T-helper 1 cell (primary cell): Measurements from ENCODE around the gene DMD.

Experiments
- DNase-seq, 5 donors: peaks; one replicate each; pipeline ENCODE4 v3.0.0-alpha.2; 2012 to 2020

The DMD gene

GRCh38 chrX:32185160-32185559 is 1026.2 kb downstream of the DMD start:
- DNase-seq, result no peak

GRCh38 chrX:32183066-32183465 is 1028.3 kb downstream of the DMD start:
- DNase-seq, result no peak

- no peak for DNase-seq
These were observed 1034.8 kb downstream of the DMD start for GRCh38 chrX:32176510-32176909.

- DNase-seq, result no peak
These were observed 1040.9 kb downstream of the DMD start for GRCh38 chrX:32170481-32170880.

GRCh38 chrX:32155044-32155638 is 1056.2 kb downstream of the DMD start:
- DNase-seq, result no peak

- no peak for DNase-seq
These were observed 1057.8 kb downstream of the DMD start for GRCh38 chrX:32153585-32153984.

GRCh38 chrX:32150141-32150540 is 1061.2 kb downstream of the DMD start:
- DNase-seq, result no peak

GRCh38 chrX:32141841-32142240 is 1069.5 kb downstream of the DMD start:
- DNase-seq, result no peak

- no peak for DNase-seq
These were observed 1071.9 kb downstream of the DMD start for GRCh38 chrX:32139476-32139875.

- DNase-seq, result no peak
These were observed 1073.8 kb downstream of the DMD start for GRCh38 chrX:32137525-32137924.

- DNase-seq, result no peak
These were observed 1084.4 kb downstream of the DMD start for GRCh38 chrX:32126997-32127396.

GRCh38 chrX:32118832-32119231 is 1092.5 kb downstream of the DMD start:
- DNase-seq, result no peak

GRCh38 chrX:32116047-32116446 is 1095.3 kb downstream of the DMD start:
- DNase-seq, result no peak

GRCh38 chrX:32087663-32088062 is 1123.7 kb downstream of the DMD start:
- DNase-seq, result no peak

GRCh38 chrX:32084757-32085156 is 1126.6 kb downstream of the DMD start:
- no peak for DNase-seq

GRCh38 chrX:32048285-32048684 is 1163.1 kb downstream of the DMD start:
- DNase-seq, result no peak

GRCh38 chrX:32045149-32045548 is 1166.2 kb downstream of the DMD start:
- DNase-seq, result no peak

GRCh38 chrX:32041181-32041580 is 1170.2 kb downstream of the DMD start:
- DNase-seq, result no peak

- DNase-seq, result no peak
These were observed 1184.6 kb downstream of the DMD start for GRCh38 chrX:32026772-32027171.

- no peak for DNase-seq
These were observed 1187.3 kb downstream of the DMD start for GRCh38 chrX:32024072-32024471.

GRCh38 chrX:32016195-32016594 is 1195.2 kb downstream of the DMD start:
- no peak for DNase-seq

GRCh38 chrX:32010948-32011347 is 1200.4 kb downstream of the DMD start:
- DNase-seq, result no peak

GRCh38 chrX:32010212-32010611 is 1201.1 kb downstream of the DMD start:
- DNase-seq, result no peak

- DNase-seq, result no peak
These were observed 1217.7 kb downstream of the DMD start for GRCh38 chrX:31993637-31994036.

- DNase-seq, result no peak
These were observed 1222.4 kb downstream of the DMD start for GRCh38 chrX:31988975-31989374.
